HG03064 (cell line): ENCODE measurements around the gene SRRM1.
"Not testable (repeated sequence)": the region's sequence is repeated elsewhere in the genome, so short reads cannot be mapped to it uniquely, and the experiment has no call there.

Experiments
- ATAC-seq: cut with Tn5 transposase; IDR thresholded peaks from one replicate; pipeline ENCODE4 v1.9.1; 2021; ENCODE audit warnings: low read depth; ENCODE audit not compliant: unreplicated experiment

The SRRM1 gene

DNA sequence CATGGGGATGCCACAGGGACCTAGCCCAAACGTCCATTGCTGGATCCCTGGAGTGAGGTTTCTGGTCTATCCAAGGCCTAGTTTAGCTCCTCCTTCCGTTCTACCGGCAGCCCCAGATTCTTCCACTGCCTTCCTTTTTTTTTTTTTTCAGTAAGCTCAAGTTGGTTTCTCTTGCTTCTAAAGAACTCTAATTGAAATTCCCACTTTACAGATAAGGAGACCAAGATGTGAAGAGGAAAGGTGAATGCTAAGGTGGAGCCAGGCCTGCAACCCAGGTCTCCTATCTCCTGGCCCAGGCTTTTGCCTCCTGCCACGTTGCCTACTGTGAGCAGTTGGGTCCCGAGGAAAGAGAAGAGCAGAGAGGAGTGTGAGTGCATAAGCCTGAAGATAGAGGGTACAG lies 70.6 kb downstream of the SRRM1 start:
- no peak for ATAC-seq

DNA sequence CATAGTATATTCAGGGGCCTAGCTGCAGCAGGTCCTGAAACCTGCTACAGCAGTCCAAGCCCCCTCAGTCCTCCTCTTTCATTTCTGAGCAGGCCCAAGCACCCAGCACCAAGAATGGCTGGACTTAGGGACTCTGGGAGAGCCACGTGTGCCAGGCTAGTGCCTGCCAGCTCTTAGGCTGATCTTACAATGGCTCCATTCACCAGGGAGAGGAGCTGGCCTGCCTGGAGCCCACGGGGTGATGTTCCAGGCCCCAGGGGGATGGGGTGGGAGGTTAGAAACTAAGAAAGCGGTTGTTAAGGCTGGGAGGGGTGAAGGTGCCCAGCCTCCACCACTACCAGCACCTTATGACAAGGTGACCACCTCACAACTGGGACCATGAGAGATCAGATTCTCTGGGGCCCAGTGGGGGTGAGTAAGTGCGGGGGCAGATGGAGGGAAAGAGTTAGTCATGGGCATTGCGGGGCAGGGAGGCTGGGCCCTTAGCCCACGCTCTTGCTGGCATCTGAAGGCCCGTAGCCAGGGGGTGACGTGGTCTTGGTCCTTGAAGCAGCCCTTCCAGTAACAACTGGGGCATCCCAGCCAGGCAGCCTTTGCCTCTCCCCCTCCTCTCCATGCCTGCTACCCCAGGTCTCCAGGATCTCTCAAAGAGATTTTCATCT lies 71.9 kb downstream of the SRRM1 start:
- no peak for ATAC-seq

- ATAC-seq = no peak
Observed at GRCh38 chr1:24715658-24716057, 72.6 kb downstream of the SRRM1 start.

DNA sequence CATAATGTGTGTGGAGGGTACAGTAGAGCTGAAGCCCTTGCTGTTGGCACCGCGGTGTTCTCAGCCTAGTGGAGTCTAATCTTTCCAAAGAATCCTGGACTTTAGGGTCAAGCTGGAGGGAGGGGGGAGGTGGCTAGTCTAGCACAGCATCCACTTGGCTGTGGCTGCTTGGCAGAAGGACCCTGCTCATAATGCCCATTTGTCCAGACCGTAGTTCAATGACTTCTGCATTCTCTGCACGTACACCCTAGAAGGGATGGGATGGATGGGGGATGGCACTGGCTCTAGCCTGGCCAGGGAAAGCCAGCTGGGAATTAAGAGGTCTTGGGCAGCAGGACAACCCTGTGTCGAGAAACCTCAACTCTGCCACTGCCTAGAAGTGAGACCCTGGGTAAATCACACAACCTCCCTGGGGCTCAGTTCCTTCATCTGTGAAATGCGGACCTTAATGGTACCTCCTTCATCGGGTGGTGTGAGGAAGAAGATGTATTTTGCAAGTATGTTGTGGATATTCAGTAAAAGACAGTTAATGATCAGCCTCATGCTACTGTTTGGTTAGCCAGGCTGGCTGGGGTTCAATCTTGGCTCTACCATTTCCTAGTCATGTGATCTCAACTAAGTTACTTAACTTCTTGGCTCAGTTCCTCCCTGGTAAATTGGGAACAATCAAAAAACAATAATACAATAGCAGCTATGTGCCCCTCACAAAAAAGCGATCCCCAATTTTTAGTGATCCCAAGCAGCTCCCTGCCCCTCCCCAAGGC lies 75.0 kb downstream of the SRRM1 start:
- no peak for ATAC-seq

DNA sequence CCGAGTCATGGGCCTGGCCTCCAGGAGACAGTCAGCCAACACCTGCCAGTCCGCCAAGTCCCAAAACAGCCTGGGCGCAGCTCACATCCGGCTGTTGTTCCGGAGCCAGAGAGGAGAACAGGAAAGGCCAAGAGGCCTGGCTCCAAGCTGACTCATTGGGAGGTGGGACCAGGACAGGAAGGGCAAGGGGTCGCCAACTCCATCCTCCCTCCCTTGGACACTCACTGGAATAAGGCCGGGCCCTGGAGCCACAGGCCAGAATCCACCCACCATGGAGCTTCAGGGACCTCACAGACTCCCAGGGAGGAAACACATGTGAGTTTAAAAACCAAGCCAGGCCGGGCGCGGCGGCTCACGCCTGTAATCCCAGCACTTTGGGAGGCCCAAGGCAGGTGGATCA lies 77.0 kb downstream of the SRRM1 start:
- ATAC-seq = no peak

- ATAC-seq = no peak
Observed at GRCh38 chr1:24721533-24721932, 78.4 kb downstream of the SRRM1 start.

DNA sequence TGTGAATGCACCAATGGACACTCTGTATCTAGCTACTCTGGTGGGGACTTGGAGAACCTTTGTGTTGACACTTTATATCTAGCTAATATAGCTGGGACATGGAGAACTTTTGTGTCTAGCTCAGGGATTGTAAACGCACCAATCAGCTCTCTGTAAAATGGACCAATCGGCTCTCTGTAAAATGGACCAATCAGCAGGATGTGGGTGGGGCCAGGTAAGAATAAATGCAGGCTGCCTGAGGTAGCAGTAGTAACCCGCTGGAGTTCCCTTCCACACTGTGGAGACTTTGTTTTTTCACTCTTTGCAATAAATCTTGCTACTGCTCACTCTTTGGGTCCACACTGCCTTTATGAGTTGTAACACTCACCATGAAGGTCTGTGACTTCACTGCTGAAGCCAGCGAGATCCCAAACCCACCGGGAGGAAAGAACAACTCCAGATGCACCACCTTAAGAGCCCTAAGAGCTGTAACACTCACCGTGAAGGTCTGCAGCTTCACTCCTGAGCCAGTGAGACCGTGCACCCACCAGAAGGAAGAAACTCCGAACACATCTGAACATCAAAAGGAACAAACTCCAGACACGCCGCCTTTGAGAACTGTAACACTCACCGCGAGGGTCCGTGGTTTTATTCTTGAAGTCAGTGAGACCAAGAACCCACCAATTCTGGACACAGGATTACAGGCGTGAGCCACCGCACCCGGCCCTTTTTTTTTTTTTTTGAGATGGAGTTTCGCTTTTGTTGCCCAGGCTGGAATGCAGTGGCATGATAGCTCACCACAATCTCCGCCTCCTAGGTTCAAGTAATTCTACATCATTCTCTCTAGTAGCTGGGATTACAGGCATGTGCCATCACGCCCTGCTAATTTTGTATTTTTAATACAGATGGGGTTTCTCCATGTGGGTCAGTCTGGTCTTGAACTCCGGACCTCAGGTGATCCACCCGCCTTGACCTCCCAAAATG lies 79.3 kb downstream of the SRRM1 start:
- not testable (repeated sequence) for ATAC-seq
